Jurkat, Clone E6-1 (cell line): Measurements from ENCODE around the gene ZBTB38.

Experiments
- DNase-seq: peaks from one replicate; pipeline ENCODE4 v3.0.0-alpha.2; 2011; ENCODE audit warnings: low read depth, low spot score
- H3K4me3 ChIP-seq: 2 replicates; pipeline ENCODE4 v1.5.1; 2011; ENCODE audit warnings: mild to moderate bottlenecking, low read length, control low read depth, moderate library complexity

ZBTB38 gene

DNA sequence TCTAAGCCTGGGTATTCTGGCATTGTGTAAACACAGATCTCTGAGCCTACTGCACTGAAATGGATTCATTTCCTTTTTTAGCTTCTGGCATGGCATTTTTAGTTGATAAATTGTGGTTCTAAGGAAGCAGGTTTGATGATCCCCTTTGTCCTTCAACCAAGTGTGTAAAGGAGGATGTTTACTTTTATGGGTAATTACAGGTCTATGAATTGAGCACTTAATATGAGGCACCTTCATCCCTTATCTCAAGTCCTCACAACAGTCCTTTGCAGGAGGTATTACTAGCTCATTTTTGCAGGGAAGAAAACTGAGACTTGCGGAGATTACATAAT is 30.8 kb upstream of the ZBTB38 start:
- no peak overlapping the region for H3K4me3 ChIP-seq
- no peak for DNase-seq

DNA sequence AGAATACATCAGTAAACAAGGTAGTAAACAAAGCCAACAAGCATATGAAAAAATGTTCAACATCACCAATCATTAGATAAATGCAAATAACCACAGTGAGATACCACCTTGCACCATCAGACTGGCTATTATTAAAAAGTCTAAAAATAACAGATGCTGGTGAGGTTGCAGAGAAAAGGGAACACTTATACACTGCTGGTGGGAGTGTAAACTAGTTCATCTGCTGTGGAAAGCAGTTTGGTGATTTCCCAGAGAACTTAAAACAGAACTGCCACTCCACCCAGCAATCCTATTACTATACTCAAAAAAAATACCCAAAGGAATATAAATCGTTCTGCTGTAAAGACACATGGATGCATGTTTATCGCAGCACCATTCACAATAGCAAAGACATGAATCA is 30.3 kb upstream of the ZBTB38 start:
- no peak overlapping the region for H3K4me3 ChIP-seq
- no peak for DNase-seq

DNA sequence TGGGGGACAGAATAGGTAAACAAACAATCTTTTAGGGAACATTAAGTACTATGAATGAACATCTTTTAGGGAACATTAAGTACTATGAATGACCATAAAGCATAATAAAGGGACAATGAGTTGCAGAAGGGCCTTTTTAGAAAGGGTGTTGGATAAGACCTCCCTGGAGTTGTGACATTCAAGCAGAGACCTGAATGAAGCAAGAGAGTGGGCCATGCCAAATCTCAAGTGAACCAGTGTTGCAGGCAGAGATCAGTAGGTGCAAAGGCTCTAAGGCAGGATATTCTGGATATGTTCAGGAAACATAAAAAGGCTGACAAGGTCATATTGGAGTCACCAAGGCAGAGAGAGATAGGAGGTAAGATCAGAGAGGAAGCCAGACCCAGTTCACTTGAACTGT is 29.4 kb upstream of the ZBTB38 start:
- H3K4me3 ChIP-seq = no peak overlapping the region
- no peak for DNase-seq

DNA sequence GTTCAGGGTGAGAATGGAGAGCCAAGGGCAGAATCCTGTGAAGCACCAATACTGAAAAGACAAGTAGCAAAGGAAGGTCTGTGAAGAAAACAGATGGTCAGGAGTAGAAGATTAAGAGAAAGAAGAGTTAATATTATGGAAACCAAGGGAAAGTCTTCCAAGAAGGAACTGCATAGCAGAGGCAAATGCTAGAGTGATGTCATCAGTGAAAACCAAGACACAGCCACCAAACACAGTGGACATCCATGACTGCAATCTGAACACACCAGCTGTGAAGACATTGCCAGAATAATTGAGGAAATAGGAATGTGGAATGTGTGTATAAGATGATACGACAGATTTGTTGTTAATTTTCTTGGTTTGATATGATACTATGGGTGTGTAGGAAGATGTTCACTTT is 26.8 kb upstream of the ZBTB38 start:
- no peak for DNase-seq
- no peak overlapping the region for H3K4me3 ChIP-seq

- H3K4me3 ChIP-seq = no peak overlapping the region
- no peak for DNase-seq
Observed at GRCh38 chr3:141342386-141342785, 25.9 kb upstream of the ZBTB38 start.

DNA sequence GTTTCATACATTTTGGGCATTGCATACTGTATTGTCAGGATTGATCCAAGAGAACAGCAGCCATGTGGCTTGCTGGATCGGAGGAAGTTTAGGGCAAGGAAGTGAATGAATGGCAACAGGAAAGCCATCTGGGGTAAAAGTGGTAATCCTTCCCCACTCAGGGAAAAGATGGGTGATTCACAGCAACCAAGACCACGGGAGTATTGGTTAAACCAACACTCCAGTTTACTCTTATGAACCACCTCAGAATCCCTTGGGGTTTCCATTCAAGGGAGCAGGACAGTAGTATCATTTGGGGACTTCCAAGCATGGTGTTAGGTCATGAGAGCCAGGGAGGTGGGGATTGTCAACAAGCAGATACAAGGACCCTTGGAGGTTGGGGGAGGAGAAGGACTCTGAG is 25.2 kb upstream of the ZBTB38 start:
- H3K4me3 ChIP-seq = no peak overlapping the region
- DNase-seq = no peak

DNA sequence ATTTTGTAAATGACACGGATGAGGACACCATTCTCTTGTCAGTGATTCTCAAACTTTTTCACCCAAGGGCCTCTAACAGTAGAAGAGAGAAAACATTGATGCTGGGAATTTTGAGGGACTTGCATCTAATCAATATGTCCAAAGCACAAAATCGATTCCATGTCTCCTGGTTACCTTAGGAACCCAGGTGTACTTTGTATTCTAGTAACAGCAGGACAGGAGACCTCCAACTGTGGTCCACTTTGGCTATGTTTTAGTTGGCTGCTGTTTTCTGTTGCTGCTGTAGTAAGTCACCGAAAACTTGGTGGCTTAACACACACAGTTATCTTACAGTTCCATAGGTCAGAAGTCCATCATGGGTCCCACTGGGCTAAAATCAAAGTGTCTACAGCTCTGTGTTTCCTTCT is 24.4 kb upstream of the ZBTB38 start:
- DNase-seq = no peak

DNA sequence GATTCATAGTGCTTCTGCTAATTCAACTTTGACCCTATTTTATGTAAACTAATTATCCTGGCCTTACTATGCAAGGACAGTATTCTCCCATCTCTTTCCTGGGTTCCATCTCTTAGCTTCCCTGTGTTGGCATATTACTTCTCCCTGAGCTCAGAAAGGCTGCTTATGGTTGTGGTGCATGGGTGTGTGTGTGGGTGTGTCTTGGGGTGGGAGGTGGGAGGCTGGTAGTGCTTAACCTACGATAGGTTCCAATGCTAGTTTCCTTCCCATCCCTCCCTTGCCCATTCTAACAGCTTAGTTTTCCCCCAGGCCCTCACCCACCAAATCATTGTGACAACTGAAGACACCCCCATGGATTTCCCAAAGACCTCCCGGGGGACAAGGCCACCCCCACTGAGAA is 22.8 kb upstream of the ZBTB38 start:
- no peak overlapping the region for H3K4me3 ChIP-seq
- DNase-seq = no peak

More for the DNA sequence above, 24.4 kb upstream of the ZBTB38 start:
- no peak overlapping the region for H3K4me3 ChIP-seq

GRCh38 chr3:141346007-141346406 is 22.3 kb upstream of the ZBTB38 start:
- no peak overlapping the region for H3K4me3 ChIP-seq
- DNase-seq = no peak

GRCh38 chr3:141346418-141346817 is 21.9 kb upstream of the ZBTB38 start:
- no peak overlapping the region for H3K4me3 ChIP-seq
- DNase-seq = no peak

DNA sequence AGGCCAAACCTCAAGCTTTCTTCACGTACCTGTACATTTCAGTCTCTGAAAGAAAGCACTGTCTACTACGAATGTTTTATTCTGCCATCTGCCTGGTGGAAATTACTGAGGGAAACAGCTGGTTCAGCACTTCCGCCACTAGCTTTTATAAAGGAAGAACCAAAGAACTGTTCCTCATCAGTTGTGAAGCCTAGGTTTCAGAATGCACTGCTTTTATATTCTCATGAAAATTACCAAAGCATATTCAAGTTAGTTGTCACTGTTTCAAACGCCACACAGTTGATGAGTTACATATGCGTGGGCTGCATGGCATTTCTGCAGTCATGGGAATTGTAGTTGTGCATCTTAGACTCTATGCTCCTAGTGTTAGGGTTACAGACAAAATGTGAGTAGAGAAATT is 21.5 kb upstream of the ZBTB38 start:
- no peak for DNase-seq

DNA sequence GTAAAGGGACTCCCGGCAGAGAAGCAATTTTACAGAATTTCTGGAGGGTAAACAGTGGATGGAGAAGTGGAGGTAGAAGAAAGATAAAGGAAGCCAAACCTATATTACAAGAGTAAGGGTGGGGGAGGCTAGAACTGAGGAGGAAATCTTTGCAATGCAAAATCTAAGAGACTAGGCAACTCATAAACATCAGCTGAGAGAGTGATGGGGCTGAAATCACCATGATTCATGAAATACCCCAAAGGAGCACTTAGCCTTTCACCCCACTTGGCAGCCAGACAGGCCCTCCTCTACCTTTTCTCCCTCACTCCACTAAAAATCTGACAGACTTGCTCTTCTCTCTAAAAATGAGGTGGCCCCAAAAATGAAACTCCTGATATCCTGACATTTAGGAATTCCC is 19.5 kb upstream of the ZBTB38 start:
- no peak overlapping the region for H3K4me3 ChIP-seq
- DNase-seq = no peak

More for the DNA sequence above, 21.5 kb upstream of the ZBTB38 start:
- H3K4me3 ChIP-seq = no peak overlapping the region

GRCh38 chr3:141349711-141350110 is 18.6 kb upstream of the ZBTB38 start:
- no peak overlapping the region for H3K4me3 ChIP-seq
- no peak for DNase-seq

GRCh38 chr3:141350666-141351065 is 17.6 kb upstream of the ZBTB38 start:
- H3K4me3 ChIP-seq = no peak overlapping the region
- DNase-seq = no peak

GRCh38 chr3:141352262-141352984 is 15.9 kb upstream of the ZBTB38 start:
- H3K4me3 ChIP-seq = no peak overlapping the region
- no peak for DNase-seq

- DNase-seq = no peak
- H3K4me3 ChIP-seq = no peak overlapping the region
Observed at GRCh38 chr3:141353652-141354495, 14.4 kb upstream of the ZBTB38 start.

- H3K4me3 ChIP-seq = no peak overlapping the region
- DNase-seq = no peak
Observed at GRCh38 chr3:141354517-141354916, 13.8 kb upstream of the ZBTB38 start.

GRCh38 chr3:141355242-141355641 is 13.1 kb upstream of the ZBTB38 start:
- DNase-seq = no peak
- no peak overlapping the region for H3K4me3 ChIP-seq

DNA sequence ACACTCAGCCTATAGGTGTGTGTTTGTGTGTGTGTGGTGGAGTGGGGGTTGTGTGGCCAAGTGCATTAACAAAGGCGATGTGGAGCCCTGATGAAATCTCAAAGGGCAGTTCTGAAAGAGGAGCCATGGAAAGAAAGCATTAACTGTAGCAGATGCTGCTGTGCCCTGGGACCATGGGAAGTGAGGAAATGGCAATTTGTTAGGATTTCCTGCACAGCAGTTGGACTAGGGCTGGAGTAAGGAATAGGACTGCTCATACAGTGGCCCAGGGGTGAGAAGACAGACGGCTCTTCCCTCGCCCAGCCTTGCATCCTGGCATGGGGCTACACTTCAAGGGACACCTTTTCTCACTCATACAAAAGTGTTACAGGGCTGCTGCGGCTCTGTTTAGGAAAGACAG is 12.3 kb upstream of the ZBTB38 start:
- no peak for DNase-seq
- no peak overlapping the region for H3K4me3 ChIP-seq

DNA sequence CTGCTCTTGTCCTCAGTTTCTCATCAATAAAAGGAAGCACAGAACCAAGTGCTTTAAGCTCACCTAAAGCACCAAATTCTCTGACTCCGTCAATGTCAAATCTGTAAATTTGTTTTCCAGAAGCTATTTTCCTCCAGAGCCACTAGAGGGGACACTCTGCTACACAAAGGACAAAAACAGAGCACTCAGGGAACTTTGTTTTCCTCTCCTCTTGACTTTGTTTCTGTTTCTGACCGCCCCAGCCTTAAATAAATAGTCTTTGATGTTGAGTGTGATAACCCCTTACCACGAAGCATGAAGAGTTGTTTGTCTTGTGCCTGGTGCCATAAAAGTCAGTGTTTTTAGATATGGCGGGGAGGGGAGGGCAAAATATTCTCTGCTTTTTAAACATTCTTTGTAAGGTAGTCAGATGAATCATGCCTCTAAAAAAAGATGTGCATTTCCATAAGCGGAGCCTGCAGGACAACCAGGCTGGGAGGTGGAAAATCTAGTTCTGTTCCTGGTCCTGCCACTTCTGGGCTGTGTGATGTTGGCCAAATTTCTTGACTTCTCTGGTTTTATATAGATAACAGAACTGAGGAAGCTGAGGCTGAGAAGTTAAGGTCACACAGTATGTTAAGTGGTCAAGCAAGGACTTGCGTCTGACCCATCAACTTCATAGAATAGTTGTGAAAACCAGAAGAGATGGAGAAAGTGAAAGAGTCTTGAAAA is 7.3 kb upstream of the ZBTB38 start:
- no peak overlapping the region for H3K4me3 ChIP-seq
- DNase-seq = peak; percentile 37
